Naive thymus-derived CD4-positive, alpha-beta T cell (primary cell): ENCODE measurements around the gene SLC38A1. TPM values are rescaled to one million over a fixed set of nuclear protein-coding genes. Genes with fewer than 3 reads are reported as not detected.
A peak's percentile ranks its signal among the peaks of the same experiment; 100 is the strongest.

Source experiments
- ATAC-seq: fragments of 150-1000 bp; cut with Tn5 transposase; 2 replicates; pipeline ENCODE4 v1.10.0; 2021; ENCODE audit warnings: mild to moderate bottlenecking, moderate library complexity
- CTCF ChIA-PET: fragments of 350-600 bp; sonication (Branson Sonifier 250); formaldehyde crosslinking; loops from one replicate; lab custom pipeline; 2021; ENCODE audit warnings: antibody characterized with exemption; lab: Charles Lee
- POLR2A ChIA-PET: fragments of 350-600 bp; sonication (Branson Sonifier 250); formaldehyde crosslinking; loops from one replicate; lab custom pipeline; 2021; ENCODE audit warnings: antibody characterized with exemption, inconsistent platforms; lab: Charles Lee
- DNase-seq, 9 donors: peaks; one replicate each; pipeline versions ENCODE4 v3.0.0 to v3.0.0-alpha.2; 2020 to 2022; ENCODE audit warnings: mixed read lengths in 1 of 9
- H3K27ac ChIP-seq: one replicate; pipeline ENCODE4 v1.7.0; 2013; ENCODE audit warnings: mild to moderate bottlenecking, low read depth, low read length, moderate library complexity
- H3K27me3 ChIP-seq, 2 donors: one replicate each; pipeline ENCODE4 v1.7.0; 2013; ENCODE audit warnings: low read length in 2 of 2, mild to moderate bottlenecking in 2 of 2, moderate library complexity in 2 of 2; ENCODE audit not compliant: control insufficient read depth in 2 of 2, insufficient read depth in 2 of 2
- H3K36me3 ChIP-seq, 3 experiments: 1 replicate in 2 of 3; 2 replicates in 1 of 3; pipeline ENCODE4 v1.7.0; 2013; ENCODE audit warnings: low read length in 3 of 3, mild to moderate bottlenecking in 3 of 3, moderate library complexity in 1 of 3; ENCODE audit not compliant: insufficient read depth in 3 of 3, control insufficient read depth in 2 of 3
- H3K4me1 ChIP-seq, 2 donors: one replicate each; pipeline ENCODE4 v1.7.0; 2013; ENCODE audit warnings: low read length in 2 of 2, mild to moderate bottlenecking in 2 of 2, moderate library complexity in 1 of 2; ENCODE audit not compliant: control insufficient read depth in 2 of 2, insufficient read depth in 2 of 2
- H3K4me3 ChIP-seq: 2 replicates; pipeline ENCODE4 v1.7.0; 2013; ENCODE audit warnings: mild to moderate bottlenecking, low read length
- H3K9me3 ChIP-seq, 3 experiments: 1 replicate in 2 of 3; 2 replicates in 1 of 3; pipeline ENCODE4 v1.7.0; 2013; ENCODE audit warnings: low read length in 3 of 3; ENCODE audit not compliant: control insufficient read depth in 2 of 3
- H3K27ac Mint-ChIP-seq, 9 donors: one replicate each; pipeline ENCODE4 v1.8.0; 2020 to 2022; ENCODE audit warnings: mixed read lengths in 9 of 9, mild to moderate bottlenecking in 8 of 9, moderate library complexity in 5 of 9, inconsistent platforms in 2 of 9
- H3K27me3 Mint-ChIP-seq, 5 donors: one replicate each; pipeline ENCODE4 v1.8.0; 2021 to 2022; ENCODE audit warnings: mixed read lengths in 5 of 5, mild to moderate bottlenecking in 1 of 5
- H3K36me3 Mint-ChIP-seq, 5 donors: one replicate each; pipeline ENCODE4 v1.8.0; 2020 to 2022; ENCODE audit warnings: mixed read lengths in 5 of 5, mild to moderate bottlenecking in 3 of 5, inconsistent platforms in 1 of 5
- H3K4me1 Mint-ChIP-seq, 7 donors: one replicate each; pipeline ENCODE4 v1.8.0; 2020 to 2022; ENCODE audit warnings: mixed read lengths in 7 of 7, mild to moderate bottlenecking in 3 of 7, inconsistent platforms in 1 of 7
- H3K4me3 Mint-ChIP-seq, 10 donors: one replicate each; pipeline ENCODE4 v1.8.0; 2020 to 2022; ENCODE audit warnings: mild to moderate bottlenecking in 10 of 10, mixed read lengths in 10 of 10, moderate library complexity in 6 of 10, inconsistent platforms in 2 of 10
- H3K9me3 Mint-ChIP-seq, 11 donors: one replicate each; pipeline ENCODE4 v1.8.0; 2020 to 2022; ENCODE audit warnings: mixed read lengths in 11 of 11, mild to moderate bottlenecking in 4 of 11, inconsistent platforms in 1 of 11, moderate library complexity in 1 of 11
- intact Hi-C, 2 donors: fragments of 100-400 bp; cut with micrococcal nuclease; formaldehyde crosslinking; loops; one replicate each; pipeline ENCODE4 v1.15.1; 2023
- polyA plus RNA-seq, 2 donors: library from polyadenylated mRNA; unstranded; fragments of 300-500 nt; fragmentation: Illumina TruSeq; gene quantifications; one replicate each; pipeline ENCODE4 v1.2.3, GENCODE V29; 2021
- total RNA-seq, 6 experiments: library from RNA in 5 of 6; stranded (reverse) in 5 of 6; gene quantifications; 1 replicate in 5 of 6; 2 replicates in 1 of 6; pipeline ENCODE4 v1.2.3 and lab custom pipeline; 2021 to 2026

The SLC38A1 gene
- total and polyA plus RNA-seq, 7 experiments from 2014 or later = 172 to 283 (median 249) TPM

GRCh38 chr12:46221255-46222128 is 47.4 kb downstream of the SLC38A1 start:
- ATAC-seq = no peak
- ChIA-PET CTCF (interaction anchor here (0.6 kb wide), 2 partner anchors 32 to 237 kb away, joined by 3 read pairs; no protein-coding TSS in a partner anchor), POLR2A (interaction anchor here (0.7 to 11.6 kb wide), 6 partner anchors 8 to 49 kb away, joined by 3 to 303 read pairs (median 6); partner anchors contain the start of gene SLC38A1)
- Mint-ChIP-seq H3K36me3 (peaks cover 4 to 64% (median 37%) of the 10 kb centered on the region in 5 donors), H3K9me3 (no peaks in the 10 kb centered on the region), H3K4me1 (peaks cover 62 to 100% (median 98%) of the 10 kb centered on the region in 7 donors), H3K27ac (peak overlapping the region; percentile 89 to 100 (median 99)), H3K27me3 (no peaks in the 10 kb centered on the region), H3K4me3 (peak overlapping the region; percentile 46 to 89 (median 66))
- Histone ChIP-seq H3K27ac (peak overlapping the region; percentile 78), H3K4me3 (no peak overlapping the region), H3K4me1 (peaks cover 74 to 79% of the 10 kb centered on the region in 2 donors), H3K9me3 (no peaks in the 10 kb centered on the region), H3K27me3 (no peaks in the 10 kb centered on the region), H3K36me3 (peaks cover 0 to 18% (median 0%) of the 10 kb centered on the region in 3 experiments)
- intact Hi-C loops = loop anchor here in 1 of 2 donors (2.0 kb wide), 2 partner anchors 15 to 69 kb away; no protein-coding TSS in a partner anchor
- no peak for DNase-seq

- peaks cover 86 to 93% of the 10 kb centered on the region in 2 donors for H3K4me1 ChIP-seq
- no peaks in the 10 kb centered on the region for H3K27me3 ChIP-seq
- H3K9me3 ChIP-seq = no peaks in the 10 kb centered on the region
- ChIA-PET CTCF (no interaction called here), POLR2A (interaction anchor here (0.6 to 11.6 kb wide), 11 partner anchors 10 to 184 kb away, joined by 3 to 303 read pairs (median 4); partner anchors contain the start of gene SLC38A1)
- peak overlapping the region; percentile 89 to 100 (median 99) for H3K27ac Mint-ChIP-seq
- peak in 7 of 9 donors; percentile 42 to 88 (median 55) for DNase-seq
- peak; percentile 30 for ATAC-seq
- peaks cover 69 to 100% (median 98%) of the 10 kb centered on the region in 7 donors for H3K4me1 Mint-ChIP-seq
- H3K4me3 Mint-ChIP-seq = peak overlapping the region; percentile 14 to 89 (median 81)
- H3K27ac ChIP-seq = peak overlapping the region; percentile 78
- H3K27me3 Mint-ChIP-seq = no peaks in the 10 kb centered on the region
- H3K4me3 ChIP-seq = peak overlapping the region; percentile 41
- peaks cover 0 to 12% (median 3%) of the 10 kb centered on the region in 3 experiments for H3K36me3 ChIP-seq
- intact Hi-C loops = loop anchor here (1.0 to 10.0 kb wide), 11 partner anchors 8 to 1595 kb away; partner anchors contain the start of genes ARID2 (in 1 of the 2), HDAC7 (in 1 of the 2), RPAP3 (in 1 of the 2) and SLC38A2 (in 1 of the 2)
- H3K36me3 Mint-ChIP-seq = peaks cover 8 to 64% (median 32%) of the 10 kb centered on the region in 5 donors
- no peaks in the 10 kb centered on the region for H3K9me3 Mint-ChIP-seq
Measured at GRCh38 chr12:46219877-46220655, 48.8 kb downstream of the SLC38A1 start.

GRCh38 chr12:46219132-46219876 is 49.5 kb downstream of the SLC38A1 start:
- H3K27me3 ChIP-seq = no peaks in the 10 kb centered on the region
- peak overlapping the region; percentile 41 for H3K4me3 ChIP-seq
- ChIA-PET POLR2A (interaction anchor here (0.6 to 11.6 kb wide), 11 partner anchors 11 to 228 kb away, joined by 3 to 303 read pairs (median 5); partner anchors contain the start of gene SLC38A1), CTCF (interaction anchor here (1.0 to 3.3 kb wide), 2 partner anchors 50 to 83 kb away, joined by 3 to 17 read pairs; partner anchors contain the start of gene SLC38A1)
- Mint-ChIP-seq H3K4me1 (peaks cover 69 to 100% (median 98%) of the 10 kb centered on the region in 7 donors), H3K27ac (peak overlapping the region; percentile 89 to 100 (median 99)), H3K4me3 (peak overlapping the region; percentile 74 to 89 (median 81)), H3K27me3 (no peaks in the 10 kb centered on the region), H3K9me3 (no peaks in the 10 kb centered on the region), H3K36me3 (peaks cover 8 to 57% (median 24%) of the 10 kb centered on the region in 5 donors)
- no peaks in the 10 kb centered on the region for H3K9me3 ChIP-seq
- DNase-seq = peak in 3 of 9 donors; percentile 18 to 37 (median 29)
- no peak for ATAC-seq
- peaks cover 0 to 5% (median 3%) of the 10 kb centered on the region in 3 experiments for H3K36me3 ChIP-seq
- H3K27ac ChIP-seq = peak overlapping the region; percentile 78
- intact Hi-C loops = loop anchor here (1.0 to 10.0 kb wide), 9 partner anchors 9 to 1595 kb away; partner anchors contain the start of genes ARID2 (in 1 of the 2), HDAC7 (in 1 of the 2), RPAP3 (in 1 of the 2) and SLC38A2 (in 1 of the 2)
- H3K4me1 ChIP-seq = peaks cover 90 to 94% of the 10 kb centered on the region in 2 donors

GRCh38 chr12:46218322-46219095 is 50.3 kb downstream of the SLC38A1 start:
- Histone ChIP-seq H3K4me1 (peaks cover 94% of the 10 kb centered on the region in 2 donors), H3K27ac (peak overlapping the region; percentile 78), H3K36me3 (peaks cover 0 to 3% (median 0%) of the 10 kb centered on the region in 3 experiments), H3K4me3 (peak overlapping the region; percentile 41), H3K9me3 (no peaks in the 10 kb centered on the region), H3K27me3 (no peaks in the 10 kb centered on the region)
- Mint-ChIP-seq H3K4me3 (peak overlapping the region; percentile 74 to 89 (median 81)), H3K9me3 (no peaks in the 10 kb centered on the region), H3K27ac (peak overlapping the region; percentile 89 to 100 (median 99)), H3K36me3 (peaks cover 11 to 54% (median 23%) of the 10 kb centered on the region in 5 donors), H3K27me3 (no peaks in the 10 kb centered on the region), H3K4me1 (peaks cover 66 to 100% (median 98%) of the 10 kb centered on the region in 7 donors)
- DNase-seq (peak in 1 of 9 donors; percentile 30), ATAC-seq (no peak)
- CTCF ChIA-PET = interaction anchor here (0.6 to 3.3 kb wide), 7 partner anchors 10 to 352 kb away, joined by 3 to 17 read pairs (median 3); partner anchors contain the start of gene SLC38A1
- POLR2A ChIA-PET = interaction anchor here (0.6 to 11.6 kb wide), 15 partner anchors 8 to 227 kb away, joined by 3 to 303 read pairs (median 7); partner anchors contain the start of gene SLC38A1
- intact Hi-C loops = loop anchor here (1.0 to 10.0 kb wide), 11 partner anchors 8 to 1596 kb away; partner anchors contain the start of genes SLC38A2 (in 2 of the 2), ARID2 (in 1 of the 2), HDAC7 (in 1 of the 2) and RPAP3 (in 1 of the 2)
